Germinal center (tissue), 1 donor: Measurements from ENCODE around the gene RIPPLY2.
"Not testable (repeated sequence)": the region's sequence is repeated elsewhere in the genome, so short reads cannot be mapped to it uniquely, and the experiment has no call there.

Experiments used
- DNase-seq: peaks from one replicate; pipeline ENCODE4 v3.0.0; 2012; ENCODE audit warnings: mixed read lengths, low spot score

Gene RIPPLY2

DNA sequence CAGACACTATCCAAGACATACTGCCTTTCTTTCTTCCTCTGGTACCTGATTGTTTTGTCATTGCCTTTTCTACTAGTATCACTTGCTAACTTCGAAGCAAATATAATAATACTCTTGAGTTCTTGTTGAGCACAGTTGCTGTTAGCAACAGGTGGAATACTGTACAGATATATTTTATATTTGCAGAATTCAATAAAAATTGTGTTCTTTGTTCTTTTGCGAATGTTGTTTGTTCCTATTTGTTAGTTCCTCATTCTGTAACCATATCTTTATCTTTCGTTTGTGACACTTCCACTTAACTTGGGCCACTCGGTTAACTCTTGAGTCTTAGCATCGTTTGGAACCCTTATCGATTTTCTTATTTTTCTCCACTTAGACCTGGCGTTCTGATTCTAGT, 7.2 kb downstream of the RIPPLY2 start:
- peak; percentile 18 for DNase-seq

DNA sequence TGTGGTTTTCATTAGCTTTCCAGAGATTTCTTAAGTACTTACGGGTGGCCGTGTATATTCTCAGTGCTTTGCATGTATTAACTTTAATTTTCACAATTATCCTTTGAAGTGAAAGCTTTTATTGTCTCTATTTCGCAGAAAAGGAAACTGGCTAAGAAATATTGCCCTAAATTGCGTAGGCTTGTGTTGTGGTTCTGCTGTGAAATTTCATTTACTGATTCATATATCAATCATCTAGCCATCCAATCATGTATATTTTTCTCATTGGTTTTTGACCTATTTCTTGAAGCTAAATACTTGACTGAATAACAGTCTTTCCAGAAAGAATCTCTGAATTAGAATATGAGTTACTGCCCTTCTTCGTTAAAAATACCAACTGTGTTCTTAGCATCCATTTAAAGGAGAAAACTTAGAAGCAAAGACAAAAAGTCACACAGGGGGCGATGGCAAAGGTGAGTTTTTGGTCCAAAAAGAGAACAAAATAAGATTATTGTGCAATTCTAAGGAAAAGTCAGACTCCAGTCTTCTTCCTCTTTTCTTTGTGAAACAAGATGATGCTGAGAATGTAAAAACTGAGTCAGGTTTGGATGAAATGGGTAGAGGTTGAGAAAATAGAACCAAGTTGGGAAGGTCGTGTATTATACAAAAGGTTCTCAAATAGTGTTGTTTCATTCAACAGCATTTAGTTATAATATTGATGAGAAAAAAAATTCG, 7.8 kb downstream of the RIPPLY2 start:
- DNase-seq, result no peak

DNA sequence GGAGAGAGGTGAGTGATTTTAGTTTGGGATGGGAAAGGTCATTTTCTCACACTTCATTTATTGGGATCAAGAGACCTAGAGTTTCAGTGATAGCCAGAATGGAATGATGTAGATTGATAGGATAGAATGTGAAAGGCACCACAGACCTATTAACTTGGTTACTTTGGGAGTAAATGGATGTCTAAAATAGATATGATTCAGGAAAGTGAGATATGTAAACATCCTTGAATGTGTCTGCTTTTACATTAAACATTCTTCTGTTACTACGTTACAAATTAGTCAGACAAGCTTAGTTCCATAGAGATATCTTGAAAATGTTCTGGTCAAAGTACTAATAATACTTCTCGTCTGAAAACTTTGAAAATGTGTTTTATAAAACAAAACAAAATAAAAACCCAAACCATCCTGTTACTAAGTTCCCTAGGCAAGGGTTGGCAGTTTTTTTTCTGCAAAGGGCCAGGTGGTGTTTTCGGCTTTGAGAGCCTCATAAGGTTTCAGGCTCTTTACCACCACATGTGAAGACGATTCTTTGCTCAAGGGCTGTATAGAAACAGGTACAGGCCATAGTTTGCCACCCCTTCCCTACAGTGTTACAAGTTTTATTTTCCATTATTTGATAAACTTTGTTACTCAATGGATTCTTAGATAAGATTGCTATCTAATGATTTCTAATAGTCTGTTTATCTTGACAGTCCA, 9.8 kb downstream of the RIPPLY2 start:
- no peak for DNase-seq

DNA sequence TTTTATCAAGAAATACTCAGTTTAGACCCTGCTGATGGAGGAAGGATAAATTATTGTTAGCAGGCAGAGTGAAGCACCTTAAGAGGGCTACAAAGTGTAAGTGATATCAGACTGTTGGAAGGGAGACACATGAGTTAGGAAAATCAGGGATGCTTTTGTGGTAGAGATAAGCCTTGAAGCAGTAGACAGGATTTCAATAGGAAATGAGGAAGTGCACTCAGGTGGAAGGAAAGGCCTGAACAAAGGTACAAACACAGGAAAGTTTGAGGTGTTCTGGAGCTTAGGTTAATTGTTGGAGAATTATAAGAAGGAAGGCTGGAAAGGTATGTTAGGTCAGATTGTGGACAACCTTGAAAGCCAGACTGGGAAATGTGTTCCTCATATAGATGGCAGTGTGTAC, 13.9 kb downstream of the RIPPLY2 start:
- no peak for DNase-seq

DNA sequence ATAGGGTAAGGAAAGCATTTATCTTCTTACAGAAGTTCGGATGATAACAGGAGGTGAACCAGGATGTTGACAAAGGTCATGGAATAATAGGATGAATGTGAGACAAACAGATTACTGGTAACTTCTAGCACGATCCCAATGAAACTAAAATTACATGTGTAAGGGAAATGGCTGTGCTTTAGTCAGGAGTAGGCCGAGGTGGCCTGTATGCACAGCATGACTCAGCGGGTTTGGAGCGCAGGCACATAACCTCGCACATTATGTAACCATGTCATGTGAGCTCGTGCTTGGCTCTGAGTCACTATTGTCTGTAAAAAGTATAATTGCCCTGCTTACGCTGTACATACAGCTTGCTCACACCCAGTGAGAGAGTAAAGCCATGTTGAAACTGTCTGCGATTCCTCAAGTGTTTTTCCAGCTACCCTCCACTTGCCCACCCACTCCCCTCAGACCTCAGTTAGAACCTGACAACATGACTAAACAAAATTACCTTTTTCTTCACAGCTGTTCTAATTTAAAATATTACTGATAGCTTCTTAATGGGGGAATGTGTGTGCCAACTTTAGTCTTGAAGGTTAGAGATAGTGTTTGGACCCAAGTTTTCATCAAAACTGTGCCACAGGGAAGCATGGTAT, 14.5 kb downstream of the RIPPLY2 start:
- no peak for DNase-seq

DNA sequence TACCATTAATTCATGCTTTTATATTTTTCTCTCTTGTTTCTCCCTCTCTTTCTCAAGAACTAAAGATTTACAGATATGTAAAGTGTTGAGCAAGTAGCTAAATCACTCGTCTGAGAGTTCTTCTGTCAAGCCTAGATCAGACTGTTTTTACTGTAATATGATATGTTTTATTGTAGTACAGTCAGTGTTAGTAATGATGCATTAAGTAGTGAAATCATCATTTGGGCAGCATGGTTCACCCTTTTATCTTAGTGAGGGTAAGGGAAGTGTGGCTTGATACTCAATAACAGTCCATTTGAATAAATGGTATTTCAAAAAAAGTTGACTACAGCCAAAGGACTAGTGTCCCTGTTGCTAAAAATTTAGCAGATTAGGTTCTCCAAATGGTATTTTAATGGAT, 15.5 kb downstream of the RIPPLY2 start:
- no peak for DNase-seq

DNA sequence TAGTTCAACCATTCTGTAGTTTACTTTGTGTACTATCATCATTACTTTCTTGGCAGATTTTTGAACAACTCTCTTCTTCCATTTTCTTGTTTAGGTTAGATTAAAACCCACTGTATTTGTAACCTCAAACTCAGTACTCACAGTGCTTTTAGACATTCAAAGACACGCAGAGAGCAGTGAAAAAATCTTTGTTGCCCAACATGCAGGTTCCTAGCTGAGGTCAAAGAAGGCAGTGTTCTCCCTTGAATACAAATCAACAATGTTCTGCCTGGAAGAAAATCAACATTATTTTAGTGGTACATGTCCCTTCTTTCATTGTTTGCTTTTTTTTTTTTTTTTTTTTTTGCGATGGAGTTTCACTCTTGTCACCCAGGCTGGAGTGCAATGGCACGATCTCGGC, 17.5 kb downstream of the RIPPLY2 start:
- DNase-seq, result no peak

DNA sequence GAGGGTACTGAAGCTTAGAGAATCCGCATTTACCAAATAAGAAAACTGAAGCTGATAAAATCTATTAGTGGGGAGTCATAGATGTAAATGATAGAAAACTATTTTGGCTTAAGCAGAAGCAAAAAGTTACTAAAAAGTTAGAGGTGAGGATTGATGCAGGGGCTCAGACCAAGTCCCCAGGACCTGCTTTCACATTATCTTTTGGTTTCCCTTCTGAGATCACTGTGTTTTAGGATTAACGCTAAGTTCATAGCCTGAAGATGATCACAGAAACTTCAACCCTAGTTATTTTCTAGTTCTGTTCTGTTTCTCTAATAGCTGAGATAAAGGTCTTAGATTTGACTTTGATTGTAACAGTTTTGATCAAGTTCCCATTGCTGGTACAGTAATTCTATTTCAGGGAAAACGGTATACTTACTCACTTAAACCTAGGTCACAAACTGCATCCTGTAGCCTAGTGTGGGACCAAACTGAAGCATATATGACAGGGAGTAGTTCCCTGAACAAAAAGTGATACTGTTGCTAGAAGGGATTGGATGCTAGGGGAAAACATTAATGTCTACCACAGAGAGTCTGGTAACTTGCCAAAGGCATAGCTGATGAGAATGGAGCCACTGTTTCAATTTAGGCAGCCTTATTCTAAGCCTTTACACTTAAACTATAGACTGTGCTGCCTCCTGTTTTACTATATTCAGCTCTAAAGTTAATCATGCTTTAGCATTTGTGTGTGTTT, 19.4 kb downstream of the RIPPLY2 start:
- DNase-seq, result no peak

DNA sequence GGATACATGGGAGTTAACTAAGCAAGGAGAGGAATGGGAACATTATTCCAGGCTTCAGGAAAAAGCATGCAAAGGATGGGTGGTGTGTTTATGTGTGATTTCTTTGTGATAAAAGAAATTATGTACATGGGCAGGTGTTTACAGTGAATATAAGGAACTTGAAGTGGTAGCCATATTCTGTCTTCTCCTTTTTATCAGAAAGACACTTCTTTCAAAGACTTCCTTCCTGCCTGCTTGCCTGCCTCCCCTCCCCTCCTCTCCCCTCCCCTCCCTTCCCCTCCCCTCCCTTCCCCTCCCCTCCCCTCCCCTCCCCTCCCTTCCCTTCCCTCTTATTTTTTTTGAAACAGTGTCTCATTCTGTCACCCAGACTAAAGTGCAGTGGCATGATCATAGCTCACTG, 20.7 kb downstream of the RIPPLY2 start:
- no peak for DNase-seq

DNA sequence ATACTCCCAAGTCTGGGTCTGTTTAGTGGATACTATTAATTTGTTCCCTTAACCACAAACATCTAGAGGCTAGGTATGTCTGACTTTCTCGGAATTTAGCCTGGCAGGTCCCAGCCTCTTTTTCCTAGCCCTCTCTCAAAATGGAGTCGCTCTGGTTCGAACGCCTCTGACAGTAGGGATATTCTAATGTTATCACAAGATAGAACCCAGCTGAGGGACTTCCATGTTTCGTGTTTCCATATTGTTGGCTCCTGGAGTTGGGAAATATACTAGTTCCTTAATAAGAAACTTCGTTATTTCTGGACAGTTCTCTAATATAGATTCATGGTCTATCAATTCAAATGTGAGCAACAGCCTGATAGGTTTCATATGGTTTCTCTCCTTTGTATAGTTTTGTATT, 22.7 kb downstream of the RIPPLY2 start:
- no peak for DNase-seq

DNA sequence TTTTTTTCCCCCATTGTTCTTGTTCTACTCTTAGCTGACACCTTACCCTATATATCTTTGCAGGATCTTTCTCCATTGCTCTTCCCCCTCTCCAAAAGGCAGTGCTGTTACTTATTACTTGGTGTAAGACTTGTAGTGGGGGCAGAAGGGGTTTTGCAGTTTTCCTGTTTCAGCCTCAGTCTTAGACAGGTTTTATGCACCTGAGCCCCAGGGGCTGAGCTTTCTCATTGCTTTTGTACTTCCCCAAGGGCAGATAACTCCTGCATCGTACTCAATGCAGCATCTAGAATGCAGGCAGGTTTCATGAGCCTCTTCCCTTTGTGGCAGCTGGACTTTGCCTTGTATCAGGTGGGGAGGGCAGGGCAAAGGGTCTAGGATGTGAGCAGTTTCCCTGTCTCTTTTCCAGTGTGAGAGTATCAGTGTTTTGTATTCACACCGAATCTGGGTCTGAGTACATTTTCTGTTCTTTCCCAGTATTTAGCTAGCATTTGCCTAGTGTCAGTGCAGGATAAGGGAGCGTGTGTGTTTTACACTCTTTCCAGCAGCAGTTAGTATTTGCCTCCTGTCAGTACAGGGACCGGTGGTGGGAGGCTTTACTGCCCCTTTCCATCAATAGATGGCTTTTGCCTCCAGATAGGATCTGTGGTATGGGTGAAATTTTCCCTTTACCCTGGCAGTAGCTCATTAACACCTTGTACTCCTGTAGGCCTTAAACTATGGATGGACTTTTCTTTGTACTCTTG, 25.9 kb downstream of the RIPPLY2 start:
- DNase-seq, result no peak

DNA sequence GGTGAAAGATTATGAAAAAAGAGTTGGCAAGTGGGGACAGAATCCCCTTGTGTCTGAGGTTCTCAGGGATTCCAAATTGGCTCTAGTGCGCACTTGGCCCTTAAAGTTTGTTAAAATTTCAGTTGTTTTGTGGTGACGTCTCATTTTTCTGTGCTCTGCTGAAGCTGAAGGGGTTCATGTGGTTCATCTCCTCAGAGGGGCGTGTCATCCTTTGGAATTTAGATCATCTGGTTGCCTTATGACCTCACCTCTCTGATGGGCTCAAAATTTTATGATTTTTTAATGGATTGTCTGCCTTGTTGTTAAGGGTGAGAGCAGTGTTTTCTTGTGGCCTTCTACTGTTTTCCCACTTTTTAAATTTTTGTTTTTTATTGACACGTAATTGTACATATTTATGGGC, 26.6 kb downstream of the RIPPLY2 start:
- DNase-seq, result no peak

DNA sequence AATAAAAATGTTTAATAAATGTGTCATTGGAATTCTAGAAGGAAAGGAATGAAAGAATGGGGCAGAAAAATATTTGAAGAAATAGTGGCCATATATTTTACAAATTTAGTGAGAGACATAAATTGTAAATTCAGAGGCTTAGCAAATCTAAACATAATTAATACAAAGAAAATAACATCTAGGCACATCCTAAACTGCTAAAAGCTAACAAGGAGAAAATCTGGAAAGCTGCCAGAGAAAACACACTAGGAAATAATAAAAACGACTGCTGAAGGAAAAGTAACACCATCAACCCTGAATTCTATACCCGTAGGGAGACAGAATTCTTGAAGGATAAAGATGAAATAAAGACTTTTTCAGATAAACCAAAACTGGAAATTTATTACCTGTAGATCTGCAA, 30.1 kb downstream of the RIPPLY2 start:
- no peak for DNase-seq

DNA sequence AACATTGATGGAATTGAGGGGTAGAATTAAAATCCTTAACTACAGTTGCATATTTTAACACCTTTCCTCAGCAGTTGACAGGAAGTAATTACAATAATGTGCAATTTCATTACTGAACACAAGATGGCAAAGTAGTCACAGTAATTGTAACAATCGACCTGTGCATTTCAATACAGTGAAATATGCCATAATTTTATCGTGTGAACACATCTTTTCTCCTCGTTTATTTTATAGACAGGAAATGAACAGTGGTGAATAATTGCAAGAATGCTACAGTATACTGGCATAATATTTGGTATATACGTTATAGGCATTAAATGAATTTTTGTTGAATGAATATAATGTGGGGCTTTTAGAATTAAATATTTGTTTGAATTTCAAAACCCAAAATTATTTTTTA, 31.4 kb downstream of the RIPPLY2 start:
- DNase-seq, result peak; percentile 51

DNA sequence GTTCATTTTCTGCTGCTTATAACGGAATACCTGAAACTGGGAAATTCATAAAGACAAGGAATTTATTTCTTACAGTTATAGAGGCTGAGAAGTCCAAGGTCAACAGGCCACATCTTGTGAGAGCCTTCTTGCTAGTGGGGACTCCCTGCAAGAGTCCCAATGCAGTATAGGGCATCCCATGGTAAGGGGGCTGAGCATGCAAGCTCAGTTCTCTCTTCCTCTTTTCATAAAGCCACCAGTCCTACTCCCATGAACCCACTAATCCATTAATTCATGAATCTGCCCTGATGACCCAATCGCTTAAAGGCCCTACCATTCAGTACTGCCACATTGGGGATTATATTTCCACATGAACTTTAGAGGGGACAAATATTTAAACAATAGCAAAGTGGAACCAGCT, 32.8 kb downstream of the RIPPLY2 start:
- no peak for DNase-seq

DNA sequence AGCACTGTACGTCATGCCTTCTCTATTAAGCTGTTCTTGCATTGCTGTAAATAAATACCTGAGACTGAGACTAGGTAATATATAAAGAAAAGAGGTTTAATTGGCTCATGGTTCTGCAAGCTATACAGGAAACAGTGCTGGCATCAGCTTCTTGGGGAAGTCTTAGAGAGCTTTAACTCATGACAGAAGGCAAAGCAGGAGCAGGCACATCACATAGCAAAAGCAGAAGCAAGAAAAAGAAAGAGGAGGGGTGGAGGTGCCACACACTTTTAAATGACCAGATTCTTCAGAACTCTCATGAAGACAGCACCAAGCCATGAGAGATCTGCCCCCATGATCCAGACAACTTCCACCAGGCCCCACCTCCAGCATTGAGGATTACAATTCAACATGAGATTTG, 36.5 kb downstream of the RIPPLY2 start:
- DNase-seq, result no peak

DNA sequence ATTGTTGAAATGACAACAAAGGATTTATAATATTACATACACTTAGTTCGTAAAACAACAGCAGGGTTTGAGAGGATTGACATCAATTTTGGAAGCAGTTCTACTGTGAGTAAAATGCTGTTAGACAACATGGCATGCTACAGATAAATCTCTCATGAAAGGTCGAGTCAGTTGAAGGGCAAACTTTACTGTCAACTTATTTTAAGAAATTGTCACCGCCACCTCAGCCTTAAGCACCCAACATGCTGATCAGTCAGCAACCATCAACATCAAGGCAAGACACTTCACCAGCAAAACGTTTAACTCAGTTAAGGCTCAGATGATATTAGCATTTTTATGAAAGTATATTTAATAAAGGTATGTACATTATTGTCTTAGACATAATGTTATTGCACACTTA, 37.4 kb downstream of the RIPPLY2 start:
- no peak for DNase-seq

DNA sequence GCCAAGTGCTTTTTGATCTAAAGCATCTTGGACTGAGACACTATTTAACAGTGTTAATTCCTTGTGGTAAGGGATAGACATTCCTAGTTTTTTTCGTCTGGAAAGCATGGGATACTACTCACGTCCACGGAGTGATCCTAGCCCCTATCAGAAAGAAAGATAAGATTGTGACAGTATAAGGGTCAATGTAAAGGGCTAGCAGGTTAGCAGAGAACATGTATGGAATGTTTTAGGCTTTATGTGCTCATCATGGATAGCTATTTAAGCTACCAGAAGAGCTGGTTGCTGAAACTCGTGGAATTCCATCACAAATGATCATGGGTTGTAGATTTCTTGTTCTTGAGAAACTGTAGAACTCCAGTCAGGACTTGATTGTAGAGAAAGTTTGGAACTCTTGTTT, 38.4 kb downstream of the RIPPLY2 start:
- DNase-seq, result no peak

DNA sequence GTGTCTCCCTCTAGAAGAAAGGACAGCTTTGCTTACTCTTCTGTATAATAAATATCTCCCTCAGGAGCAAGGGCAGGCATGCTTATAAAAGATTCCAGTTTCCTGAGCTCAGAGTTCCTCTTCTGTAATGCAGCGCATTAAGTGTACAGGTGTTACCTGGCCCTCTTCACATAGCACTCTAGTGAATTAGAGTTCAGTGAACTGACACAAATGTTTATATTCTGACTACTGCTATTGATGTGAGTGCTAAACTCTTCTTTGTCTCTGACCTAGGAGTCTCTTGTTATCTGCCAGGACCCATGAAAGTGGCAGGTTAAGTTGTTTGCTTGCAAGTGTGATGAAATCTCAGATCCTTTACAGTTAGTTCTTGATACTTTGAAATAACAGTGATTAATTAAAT, 39.9 kb downstream of the RIPPLY2 start:
- no peak for DNase-seq

DNA sequence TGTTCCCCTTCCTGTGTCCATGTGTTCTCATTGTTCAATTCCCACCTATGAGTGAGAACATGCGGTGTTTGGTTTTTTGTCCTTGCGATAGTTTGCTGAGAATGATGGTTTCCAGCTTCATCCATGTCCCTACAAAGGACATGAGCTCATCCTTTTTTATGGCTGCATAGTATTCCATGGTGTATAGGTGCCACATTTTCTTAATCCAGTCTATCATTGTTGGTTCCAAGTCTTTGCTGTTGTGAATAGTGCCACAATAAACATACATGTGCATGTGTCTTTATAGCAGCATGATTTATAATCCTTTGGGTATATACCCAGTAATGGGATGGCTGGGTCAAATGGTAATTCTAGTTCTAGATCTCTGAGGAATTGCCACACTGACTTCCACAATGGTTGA, 43.9 kb downstream of the RIPPLY2 start:
- DNase-seq, result not testable (repeated sequence)

DNA sequence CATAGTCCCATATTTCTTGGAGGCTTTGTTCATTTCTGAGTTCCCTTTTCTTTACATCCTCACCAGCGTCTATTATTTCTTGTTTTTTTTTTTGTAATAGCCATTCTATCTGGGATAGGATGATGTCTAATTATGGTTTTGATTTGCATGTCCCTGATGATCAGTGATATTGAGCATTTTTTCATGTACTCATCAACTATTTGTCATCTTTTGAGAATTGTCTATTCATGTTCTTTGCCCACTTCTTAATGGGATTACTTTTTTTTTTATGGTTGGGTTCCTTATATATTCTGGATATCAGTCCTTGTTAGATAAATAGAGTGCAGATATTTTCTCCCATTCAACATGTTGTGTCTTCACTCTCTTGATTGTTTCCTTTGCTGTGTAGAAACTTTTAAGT, 48.5 kb downstream of the RIPPLY2 start:
- DNase-seq, result no peak

DNA sequence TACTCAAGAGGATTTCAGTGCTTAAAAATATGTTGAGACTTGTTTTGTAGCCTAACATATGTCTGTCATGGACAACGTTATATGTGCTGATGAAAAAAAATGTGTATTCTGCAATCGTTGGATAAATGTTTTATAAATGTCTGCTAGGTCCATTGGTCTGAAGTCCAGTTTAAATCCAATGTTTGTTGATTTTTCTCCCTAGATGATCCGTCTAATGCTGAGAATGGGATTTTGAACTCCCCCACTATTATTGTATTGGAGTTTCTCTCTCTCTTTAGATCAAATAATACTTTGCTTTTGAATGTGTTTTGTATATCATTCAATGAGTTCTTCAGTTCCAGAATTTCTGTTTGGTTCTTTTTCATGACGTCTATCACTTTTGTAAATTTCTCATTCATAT, 51.2 kb downstream of the RIPPLY2 start:
- no peak for DNase-seq
